T47D (cell line): ENCODE results near the gene ORM1.
A peak's percentile ranks its signal among the peaks of the same experiment; 100 is the strongest.
"Not testable (repeated sequence)": the region's sequence is repeated elsewhere in the genome, so short reads cannot be mapped to it uniquely, and the experiment has no call there.

Source experiments
- DNase-seq, 2 experiments: peaks; one replicate each; pipeline versions ENCODE4 v3.0.0 to v3.0.0-alpha.2; 2011 to 2012; ENCODE audit warnings: low read depth in 1 of 2, low spot score in 1 of 2
- JUND ChIP-seq: IDR thresholded peaks from 2 replicates; pipeline ENCODE4 v1.6.1; 2012; ENCODE audit warnings: low read depth
- in situ Hi-C: cut with HindIII; loops from 2 replicates; pipeline ENCODE4 v1.10.0; 2016; ENCODE audit warnings: low sequenced_read_pairs, low pct_unique_long_range_greater_than_20kb

ORM1 gene

DNA sequence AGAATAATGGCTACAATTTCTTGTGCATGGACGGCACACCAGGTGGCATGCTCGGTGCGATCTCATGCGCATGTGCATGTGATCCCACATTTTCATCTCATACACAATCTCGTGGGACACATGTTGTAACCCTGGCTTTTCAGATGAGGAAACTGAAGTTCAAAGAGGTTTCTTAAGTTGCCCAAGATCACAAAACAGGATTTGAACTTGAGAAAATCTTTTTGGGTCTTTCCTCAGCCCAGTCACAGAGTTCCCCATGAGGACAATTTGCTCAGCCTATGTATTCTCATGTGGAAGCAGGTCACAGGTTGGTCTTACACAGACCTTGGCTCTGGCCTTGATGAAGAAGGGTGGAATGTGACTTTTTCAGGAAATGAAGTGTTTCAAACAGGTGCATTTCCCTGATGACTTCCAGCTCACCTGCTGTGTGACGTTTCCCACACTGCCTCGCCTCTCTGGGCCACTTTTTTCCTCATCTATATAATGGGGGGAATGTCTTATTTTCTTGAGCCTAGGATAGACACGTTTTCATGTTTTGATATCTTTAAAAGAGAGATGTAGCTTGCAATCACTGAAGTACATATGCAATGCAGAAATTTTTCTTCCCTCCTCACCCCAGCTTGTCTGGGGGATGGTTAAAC lies 7.1 kb upstream of the ORM1 start:
- TF ChIP-seq JUND, result no peak
- no peak for DNase-seq
- in situ Hi-C loops, result no loop called here

- in situ Hi-C loops, result no loop called here
- no peak for TF ChIP-seq JUND
- peak in 1 of 2 experiments; percentile 72 for DNase-seq
These were observed 6.2 kb upstream of the ORM1 start for GRCh38 chr9:114316605-114317230.

GRCh38 chr9:114317665-114318357 lies 5.1 kb upstream of the ORM1 start:
- DNase-seq, result no peak
- in situ Hi-C loops, result no loop called here
- no peak for TF ChIP-seq JUND

DNA sequence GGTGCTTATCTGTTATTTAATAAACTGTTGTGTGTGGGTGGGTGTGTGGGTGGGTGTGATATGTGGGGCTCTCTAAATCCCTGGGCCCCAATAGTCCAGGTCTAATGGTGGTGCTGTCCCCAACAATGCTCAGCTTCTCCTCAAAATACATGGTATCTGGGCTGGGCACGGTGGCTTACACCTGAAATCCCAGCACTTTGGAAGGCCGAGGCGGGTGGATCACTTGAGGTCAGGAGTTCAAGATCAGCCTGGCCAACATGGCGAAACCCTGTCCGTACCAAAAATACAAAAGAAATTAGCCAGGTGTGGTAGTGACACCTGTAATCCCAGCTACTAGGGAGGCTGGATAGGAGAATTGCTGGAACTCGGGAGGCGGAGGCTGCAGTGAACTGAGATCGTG lies 4.5 kb upstream of the ORM1 start:
- TF ChIP-seq JUND, result no peak
- DNase-seq, result no peak
- in situ Hi-C loops, result no loop called here

GRCh38 chr9:114319147-114319546 lies 3.8 kb upstream of the ORM1 start:
- TF ChIP-seq JUND, result no peak
- DNase-seq, result no peak
- in situ Hi-C loops, result no loop called here

DNA sequence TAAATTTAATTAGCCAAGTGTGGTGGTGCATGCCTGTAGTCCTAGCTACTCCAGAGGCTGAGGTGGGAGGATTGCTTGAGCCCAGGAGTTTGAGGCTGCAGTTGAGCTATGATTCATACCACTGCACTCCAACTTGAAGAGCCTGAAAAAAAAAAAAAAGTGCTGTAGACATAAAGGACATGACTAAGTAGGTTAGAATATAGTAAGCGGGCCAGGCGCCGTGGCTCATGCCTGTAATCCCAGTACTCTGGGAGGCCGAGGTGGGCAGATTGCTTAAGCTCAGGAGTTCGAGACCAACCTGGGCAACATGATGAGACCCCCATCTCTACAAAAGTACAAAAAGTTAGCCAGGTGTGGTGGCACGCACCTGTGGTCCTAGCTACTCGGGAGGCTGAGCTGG lies 2.2 kb upstream of the ORM1 start:
- DNase-seq, in situ Hi-C loops: not testable (repeated sequence)

GRCh38 chr9:114321759-114322158 lies 1.1 kb upstream of the ORM1 start:
- in situ Hi-C loops, result no loop called here
- TF ChIP-seq JUND, result no peak
- no peak for DNase-seq

DNA sequence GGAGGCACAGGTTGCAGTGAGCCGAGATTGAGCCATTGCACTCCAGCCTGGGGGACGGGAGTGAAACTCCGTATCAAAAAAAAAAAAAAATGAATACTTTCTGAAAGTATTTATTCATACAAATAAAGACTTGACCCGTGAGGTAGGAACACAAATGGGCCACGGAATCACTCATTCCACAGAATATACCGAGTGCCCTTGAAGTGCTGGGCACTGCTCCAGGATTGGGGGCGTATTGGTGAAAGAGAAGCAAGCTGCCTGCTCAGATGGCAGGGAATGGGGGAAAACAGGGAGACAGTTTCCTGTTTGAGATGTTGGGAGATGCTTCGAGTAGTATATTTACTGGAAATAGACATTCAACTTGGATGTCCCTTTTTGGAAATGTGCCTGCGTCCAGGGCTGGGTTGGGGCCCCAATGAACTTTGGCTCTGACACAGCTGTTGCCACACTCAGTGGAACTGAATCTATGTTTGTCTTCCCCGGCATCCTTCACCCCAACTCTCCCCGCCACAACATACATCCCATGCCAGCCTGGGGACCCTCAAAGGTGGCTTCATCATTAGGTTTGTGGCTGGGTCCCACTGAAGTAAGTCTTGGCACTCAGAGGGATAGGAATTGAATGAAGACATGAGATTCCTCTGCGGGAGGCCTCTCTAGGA lies 609 bp upstream of the ORM1 start:
- not testable (repeated sequence) for DNase-seq

DNA sequence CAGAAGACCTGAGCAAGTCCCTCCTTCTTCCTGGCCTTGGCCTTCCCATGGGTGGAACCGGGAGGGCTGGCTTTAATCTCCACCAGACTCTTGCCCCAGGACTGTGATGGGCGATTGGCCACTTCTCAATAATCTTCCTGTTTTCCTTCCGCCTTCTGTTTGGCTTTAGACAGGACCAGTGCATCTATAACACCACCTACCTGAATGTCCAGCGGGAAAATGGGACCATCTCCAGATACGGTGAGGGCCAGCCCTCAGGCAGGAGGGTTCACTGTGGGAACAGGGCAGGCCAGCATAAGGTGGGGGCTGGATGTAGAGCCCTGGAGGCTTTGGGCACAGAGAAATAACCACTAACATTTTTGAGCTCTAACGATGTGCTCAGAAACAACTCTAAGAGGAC lies 951 bp downstream of the ORM1 start:
- DNase-seq, in situ Hi-C loops: not testable (repeated sequence)

More for the DNA sequence above, 609 bp upstream of the ORM1 start:
- in situ Hi-C loops, result not testable (repeated sequence)

GRCh38 chr9:114324492-114324891 lies 1.6 kb downstream of the ORM1 start:
- DNase-seq, result no peak
- in situ Hi-C loops, result no loop called here
- no peak for TF ChIP-seq JUND

GRCh38 chr9:114324965-114325364 lies 2.1 kb downstream of the ORM1 start:
- DNase-seq, in situ Hi-C loops: not testable (repeated sequence)

DNA sequence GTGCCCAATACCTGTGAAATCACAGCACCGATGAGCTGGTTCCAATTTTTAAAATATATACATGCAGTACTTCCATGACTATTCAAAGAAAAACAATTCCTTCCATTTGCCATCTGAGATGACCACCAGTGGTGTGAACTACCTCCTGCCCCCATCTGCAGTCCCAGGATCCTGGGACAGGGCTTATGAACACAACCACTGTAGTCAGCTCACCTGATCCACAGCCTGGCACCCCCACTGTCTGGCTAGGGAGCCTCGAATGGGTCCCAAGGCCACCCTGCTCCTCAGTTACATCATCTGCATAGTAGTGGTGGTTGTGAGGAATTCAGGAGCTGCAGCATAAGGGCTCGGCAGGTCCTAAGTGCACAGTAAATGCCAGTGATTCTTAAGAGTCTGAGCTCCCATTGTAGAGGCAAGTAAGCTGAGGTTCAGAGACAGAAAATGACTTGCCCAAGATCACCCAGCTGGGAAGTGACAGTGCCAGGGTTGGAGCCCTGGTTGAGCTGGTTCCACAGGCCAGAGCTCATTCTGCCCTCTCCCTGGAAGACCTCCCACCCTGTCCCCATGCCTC lies 2.9 kb downstream of the ORM1 start:
- in situ Hi-C loops, result not testable (repeated sequence)

DNA sequence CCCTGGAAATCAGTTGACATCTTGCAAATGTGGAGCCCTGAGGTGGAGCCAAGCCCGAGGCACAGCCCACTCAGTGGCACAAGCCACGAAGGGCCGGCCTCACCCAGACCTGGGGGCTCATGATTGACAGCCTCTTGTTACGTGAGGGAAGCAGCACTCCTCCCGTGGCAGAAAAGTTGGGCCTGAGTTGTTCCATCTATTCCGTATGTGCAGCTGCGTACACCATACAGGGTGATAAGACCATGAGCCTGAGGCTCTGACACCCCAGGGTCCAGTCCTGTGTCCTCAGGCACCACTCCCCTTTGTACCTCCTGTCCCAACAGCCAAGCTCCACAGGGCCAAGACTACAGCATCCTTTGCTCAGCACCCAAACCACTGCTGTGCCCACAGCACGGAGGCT lies 4.9 kb downstream of the ORM1 start:
- no peak for DNase-seq
- TF ChIP-seq JUND, result no peak
- in situ Hi-C loops, result no loop called here

More for the DNA sequence above, 2.9 kb downstream of the ORM1 start:
- not testable (repeated sequence) for DNase-seq

- in situ Hi-C loops, DNase-seq: not testable (repeated sequence)
These were observed 5.5 kb downstream of the ORM1 start for GRCh38 chr9:114328357-114328820.

DNA sequence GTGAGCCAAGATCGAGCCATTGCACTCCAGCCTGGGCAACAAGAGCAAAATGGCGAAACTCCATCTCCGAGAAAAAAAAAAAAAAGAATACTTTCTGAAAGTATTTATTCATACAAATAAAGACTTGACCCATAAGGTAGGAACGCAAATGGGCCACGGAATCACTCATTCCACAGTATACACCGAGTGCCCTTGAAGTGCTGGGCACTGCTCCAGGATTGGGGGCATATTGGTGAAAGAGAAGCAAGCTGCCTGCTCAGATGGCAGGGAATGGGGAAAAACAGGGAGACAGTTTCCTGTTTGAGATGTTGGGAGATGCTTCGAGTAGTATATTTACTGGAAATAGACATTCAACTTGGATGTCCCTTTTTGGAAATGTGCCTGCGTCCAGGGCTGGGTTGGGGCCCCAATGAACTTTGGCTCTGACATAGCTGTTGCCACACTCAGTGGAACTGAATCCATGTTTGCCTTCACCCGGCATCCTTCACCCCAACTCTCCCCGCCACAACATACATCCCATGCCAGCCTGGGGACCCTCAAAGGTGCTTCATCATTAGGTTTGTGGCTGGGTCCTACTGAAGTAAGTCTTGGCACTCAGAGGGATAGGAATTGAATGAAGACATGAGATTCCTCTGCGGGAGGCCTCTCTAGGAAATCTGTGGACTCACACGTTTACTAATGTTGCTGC lies 6.2 kb downstream of the ORM1 start:
- in situ Hi-C loops, DNase-seq: not testable (repeated sequence)

DNA sequence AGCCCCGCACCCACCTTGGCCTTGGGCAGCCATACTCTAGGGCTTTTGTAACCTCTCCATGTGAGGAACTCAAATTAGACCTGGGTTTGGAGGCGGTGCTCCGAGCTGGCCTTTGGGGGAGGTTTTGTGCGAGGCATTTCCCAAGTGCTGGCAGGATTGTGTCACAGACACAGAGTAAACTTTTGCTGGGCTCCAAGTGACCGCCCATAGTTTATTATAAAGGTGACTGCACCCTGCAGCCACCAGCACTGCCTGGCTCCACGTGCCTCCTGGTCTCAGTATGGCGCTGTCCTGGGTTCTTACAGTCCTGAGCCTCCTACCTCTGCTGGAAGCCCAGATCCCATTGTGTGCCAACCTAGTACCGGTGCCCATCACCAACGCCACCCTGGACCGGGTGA lies 6.7 kb downstream of the ORM1 start, which contains the start of gene ORM2:
TSS of gene ORM2 (plus strand) at position 245 of the 398 bp plus-strand sequence. CDS start at position 281, 36 bp downstream.
- DNase-seq, in situ Hi-C loops: not testable (repeated sequence)
